ENCODE measurements around the gene MARCKSL1.

DNA sequence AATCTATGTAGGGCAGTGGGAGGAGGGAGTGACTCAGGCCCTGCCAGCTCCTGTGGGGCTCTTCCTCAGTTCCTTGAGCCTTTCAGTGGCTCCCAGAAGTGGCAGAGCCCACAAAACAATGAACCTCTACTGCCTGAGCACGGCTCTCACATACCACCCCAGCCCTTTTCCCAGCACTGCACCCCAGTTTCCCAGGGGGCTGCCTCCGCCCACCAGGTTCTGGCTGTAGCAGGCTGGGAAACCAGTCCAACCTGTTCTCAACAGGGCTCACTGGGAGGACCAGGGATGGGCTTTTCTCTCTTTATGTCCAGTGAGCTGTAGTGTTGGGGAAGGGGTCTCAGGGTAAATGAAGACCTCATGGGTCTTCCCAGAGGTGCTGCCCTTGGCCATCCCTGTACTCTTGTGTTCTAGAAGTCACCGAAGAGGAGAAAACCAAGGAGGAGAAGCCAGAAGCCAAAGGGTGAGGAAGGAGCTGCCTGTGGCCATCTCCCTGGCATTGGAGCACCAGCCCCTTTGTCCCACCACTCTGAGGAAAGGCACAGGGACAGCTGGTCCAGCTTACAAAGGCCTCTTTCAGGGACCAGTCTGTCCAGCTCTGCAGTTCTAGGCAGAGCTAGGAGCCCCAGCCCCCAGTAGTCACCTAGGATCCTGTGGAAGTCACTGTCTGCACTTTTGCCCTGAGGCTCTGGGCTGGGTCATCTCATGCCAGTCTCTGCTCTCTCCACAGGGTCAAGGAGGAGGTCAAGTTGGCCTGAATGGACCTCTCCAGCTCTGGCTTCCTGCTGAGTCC, 3.5 kb downstream of the MARCKSL1 start:
- TF ChIP-seq POLR2AphosphoS5 (IDR thresholded peaks at IDR 0.05; ENCODE audit: borderline replicate concordance, low read depth, low read length): no peak; the same call in none of the 2 replicates
- TF ChIP-seq EZH2 (IDR thresholded peaks at IDR 0.05): no peak
- TF ChIP-seq FOXP2 (optimal IDR thresholded peaks at IDR 0.05; ENCODE audit: control extremely low read depth, extremely low read length, insufficient read depth): no peak

Measured in SK-N-MC (cell line).